HG02763 (cell line): Measurements from ENCODE around the gene IRF4.
"Not testable (repeated sequence)": the region's sequence is repeated elsewhere in the genome, so short reads cannot be mapped to it uniquely, and the experiment has no call there.

Source experiments
- ATAC-seq: cut with Tn5 transposase; IDR thresholded peaks from one replicate; pipeline ENCODE4 v1.9.1; 2021; ENCODE audit warnings: mild to moderate bottlenecking, moderate library complexity; ENCODE audit not compliant: unreplicated experiment

The IRF4 gene

GRCh38 chr6:411402-412145 lies 20.0 kb downstream of the IRF4 start:
- no peak for ATAC-seq

- no peak for ATAC-seq
Observed at GRCh38 chr6:412146-412886, 20.8 kb downstream of the IRF4 start.

GRCh38 chr6:414447-414846 lies 22.9 kb downstream of the IRF4 start:
- ATAC-seq, result no peak

- no peak for ATAC-seq
Observed at GRCh38 chr6:415087-415486, 23.5 kb downstream of the IRF4 start.

- ATAC-seq, result no peak
Observed at GRCh38 chr6:421211-421610, 29.7 kb downstream of the IRF4 start.

GRCh38 chr6:422433-423054 lies 31.0 kb downstream of the IRF4 start:
- ATAC-seq, result no peak

- ATAC-seq, result no peak
Observed at GRCh38 chr6:423055-423798, 31.7 kb downstream of the IRF4 start.

GRCh38 chr6:423799-424345 lies 32.3 kb downstream of the IRF4 start:
- ATAC-seq, result no peak

GRCh38 chr6:424741-425417 lies 33.3 kb downstream of the IRF4 start:
- ATAC-seq, result no peak

GRCh38 chr6:425418-425788 lies 33.9 kb downstream of the IRF4 start:
- ATAC-seq, result not testable (repeated sequence)

- ATAC-seq, result not testable (repeated sequence)
Observed at GRCh38 chr6:426198-426738, 34.7 kb downstream of the IRF4 start.

GRCh38 chr6:428047-428603 lies 36.6 kb downstream of the IRF4 start:
- ATAC-seq, result no peak

GRCh38 chr6:429515-430121 lies 38.1 kb downstream of the IRF4 start:
- ATAC-seq, result no peak

GRCh38 chr6:431504-431903 lies 40.0 kb downstream of the IRF4 start:
- ATAC-seq, result peak; percentile 59

- ATAC-seq, result no peak
Observed at GRCh38 chr6:431986-432385, 40.4 kb downstream of the IRF4 start.

- ATAC-seq, result no peak
Observed at GRCh38 chr6:434051-434705, 42.6 kb downstream of the IRF4 start.

- ATAC-seq, result no peak
Observed at GRCh38 chr6:435441-436307, 44.1 kb downstream of the IRF4 start.
